WTC11 (cell line): ENCODE results near the gene OFD1. TPM values are rescaled to one million over a fixed set of nuclear protein-coding genes. Genes with fewer than 3 reads are reported as not detected.

Source experiments
- ATAC-seq: fragments of 200-7000 bp; cut with Tn5 transposase; 2 replicates; pipeline ENCODE4 v1.10.0; 2021; ENCODE audit warnings: mild to moderate bottlenecking, moderate library complexity
- CTCF ChIA-PET: fragments of 300-600 bp; sonication (Branson Sonifier 250); formaldehyde crosslinking; loops from one replicate; lab custom pipeline; 2021; ENCODE audit warnings: antibody characterized with exemption; lab: Charles Lee
- POLR2A ChIA-PET: fragments of 350-600 bp; sonication (Branson Sonifier 250); formaldehyde crosslinking; loops from one replicate; lab custom pipeline; 2021; ENCODE audit warnings: antibody characterized with exemption; lab: Charles Lee
- DNase-seq: peaks from one replicate; pipeline ENCODE4 v3.0.0; 2021; ENCODE audit warnings: low spot score
- H3K27ac Mint-ChIP-seq: 2 replicates; pipeline ENCODE4 v1.8.0; 2021; ENCODE audit warnings: mixed read lengths
- H3K27me3 Mint-ChIP-seq: 2 replicates; pipeline ENCODE4 v1.8.0; 2021; ENCODE audit warnings: low read depth, mild to moderate bottlenecking, moderate library complexity, mixed read lengths
- H3K36me3 Mint-ChIP-seq: 2 replicates; pipeline ENCODE4 v1.8.0; 2021; ENCODE audit warnings: mixed read lengths
- H3K4me1 Mint-ChIP-seq: 2 replicates; pipeline ENCODE4 v1.8.0; 2022; ENCODE audit warnings: mixed read lengths
- H3K4me3 Mint-ChIP-seq: 2 replicates; pipeline ENCODE4 v1.8.0; 2021; ENCODE audit warnings: mild to moderate bottlenecking, moderate library complexity, mixed read lengths
- H3K9me3 Mint-ChIP-seq: 2 replicates; pipeline ENCODE4 v1.8.0; 2021; ENCODE audit warnings: mixed read lengths
- ATF6 ChIP-seq: sonication (generic); formaldehyde crosslinking; IDR thresholded peaks from 2 replicates; pipeline ENCODE4 v1.8.1; 2023; ENCODE audit warnings: mild to moderate bottlenecking, missing genetic modification reagents
- CDX4 ChIP-seq: fragments of 250-450 bp; sonication (Bioruptor Pico); IDR thresholded peaks from 2 replicates; pipeline ENCODE4 v1.9.0; 2021; ENCODE audit warnings: moderate library complexity, mild to moderate bottlenecking, inconsistent platforms, borderline replicate concordance
- CREM ChIP-seq: sonication (generic); formaldehyde crosslinking; IDR thresholded peaks from 2 replicates; pipeline ENCODE4 v1.8.1; 2022; ENCODE audit warnings: mild to moderate bottlenecking, missing genetic modification reagents, moderate library complexity
- CTCF ChIP-seq: fragments of 200-600 bp; IDR thresholded peaks from 2 replicates; pipeline ENCODE4 v1.8.0; 2022; ENCODE audit warnings: antibody characterized with exemption
- E2F4 ChIP-seq: sonication (generic); formaldehyde crosslinking; IDR thresholded peaks from 2 replicates; pipeline ENCODE4 v1.8.1; 2022; ENCODE audit warnings: low read depth, mild to moderate bottlenecking, moderate library complexity, missing genetic modification reagents, borderline replicate concordance
- ERG ChIP-seq: fragments of 250-450 bp; sonication (Bioruptor Pico); IDR thresholded peaks from 2 replicates; pipeline ENCODE4 v1.8.0; 2021; ENCODE audit warnings: mild to moderate bottlenecking
- FOXJ3 ChIP-seq: sonication (generic); formaldehyde crosslinking; IDR thresholded peaks from 2 replicates; pipeline ENCODE4 v1.9.0; 2021; ENCODE audit warnings: missing genetic modification reagents, mild to moderate bottlenecking, borderline replicate concordance
- GABPB1 ChIP-seq: sonication (generic); formaldehyde crosslinking; IDR thresholded peaks from 2 replicates; pipeline ENCODE4 v1.8.1; 2023; ENCODE audit warnings: mild to moderate bottlenecking, missing genetic modification reagents
- IRF1 ChIP-seq: sonication (generic); formaldehyde crosslinking; IDR thresholded peaks from 2 replicates; pipeline ENCODE4 v1.8.0; 2023; ENCODE audit warnings: missing genetic modification reagents
- MAX ChIP-seq: sonication (generic); formaldehyde crosslinking; IDR thresholded peaks from 2 replicates; pipeline ENCODE4 v1.8.0; 2022; ENCODE audit warnings: mild to moderate bottlenecking, missing genetic modification reagents
- MYBL2 ChIP-seq: sonication (generic); formaldehyde crosslinking; IDR thresholded peaks from 2 replicates; pipeline ENCODE4 v1.8.1; 2023; ENCODE audit warnings: mild to moderate bottlenecking, moderate library complexity, missing genetic modification reagents
- NR2C2 ChIP-seq: sonication (generic); formaldehyde crosslinking; IDR thresholded peaks from 2 replicates; pipeline ENCODE4 v1.8.0; 2022; ENCODE audit warnings: mild to moderate bottlenecking, missing genetic modification reagents
- NR3C1 ChIP-seq: sonication (generic); formaldehyde crosslinking; conservative IDR thresholded peaks from 2 replicates; pipeline ENCODE4 v1.8.1; 2023; ENCODE audit warnings: low read depth, mild to moderate bottlenecking, missing genetic modification reagents
- SOX15 ChIP-seq: fragments of 250-450 bp; sonication (Bioruptor Pico); IDR thresholded peaks from 2 replicates; pipeline ENCODE4 v1.9.0; 2021; ENCODE audit warnings: mild to moderate bottlenecking
- STAT6 ChIP-seq: sonication (generic); formaldehyde crosslinking; conservative IDR thresholded peaks from 2 replicates; pipeline ENCODE4 v1.8.1; 2023; ENCODE audit warnings: mild to moderate bottlenecking, low read depth, missing genetic modification reagents, moderate library complexity
- TEAD1 ChIP-seq: sonication (generic); formaldehyde crosslinking; IDR thresholded peaks from 2 replicates; pipeline ENCODE4 v1.8.0; 2022; ENCODE audit warnings: mild to moderate bottlenecking, missing genetic modification reagents
- ZBTB43 ChIP-seq: sonication (generic); formaldehyde crosslinking; IDR thresholded peaks from 2 replicates; pipeline ENCODE4 v1.8.1; 2023; ENCODE audit warnings: mild to moderate bottlenecking, missing genetic modification reagents
- ZNF121 ChIP-seq: sonication (generic); formaldehyde crosslinking; IDR thresholded peaks from 2 replicates; pipeline ENCODE4 v1.8.0; 2023; ENCODE audit warnings: missing genetic modification reagents
- ZNF263 ChIP-seq: sonication (generic); formaldehyde crosslinking; IDR thresholded peaks from 2 replicates; pipeline ENCODE4 v1.8.1; 2022; ENCODE audit warnings: low read depth, mild to moderate bottlenecking, moderate library complexity, missing genetic modification reagents
- ZNF416 ChIP-seq: fragments of 250-450 bp; sonication (Bioruptor Pico); IDR thresholded peaks from 2 replicates; pipeline ENCODE4 v1.9.0; 2021; ENCODE audit warnings: mild to moderate bottlenecking, inconsistent platforms
- ZNF512 ChIP-seq: sonication (generic); formaldehyde crosslinking; IDR thresholded peaks from 2 replicates; pipeline ENCODE4 v1.8.1; 2022; ENCODE audit warnings: missing genetic modification reagents, borderline replicate concordance
- ZNF671 ChIP-seq: fragments of 250-450 bp; sonication (Bioruptor Pico); IDR thresholded peaks from 2 replicates; pipeline ENCODE4 v1.8.0; 2021; ENCODE audit warnings: mild to moderate bottlenecking
- total RNA-seq: library from RNA; stranded (reverse); gene quantifications from 3 replicates; pipeline ENCODE4 v1.2.3, GENCODE V29; 2021

OFD1 gene
- total RNA-seq, 1 experiment from 2014 or later, result 23.4 TPM

- TF ChIP-seq CDX4 (CRISPR knock-in tag) (no peak), SOX15 (CRISPR knock-in tag) (no peak), GABPB1 (CRISPR knock-in tag) (no peak), MAX (CRISPR knock-in tag) (no peak), ZNF416 (CRISPR knock-in tag) (no peak), STAT6 (CRISPR knock-in tag) (no peak), CTCF (no peak), CREM (no peak), ZNF121 (CRISPR knock-in tag) (no peak), ERG (no peak), ZNF263 (no peak), FOXJ3 (CRISPR knock-in tag) (no peak)
These were observed 13.9 kb downstream of the OFD1 start (continued) for GRCh38 chrX:13748486-13748885.

GRCh38 chrX:13750204-13750603 lies 15.7 kb downstream of the OFD1 start:
- no peak overlapping the region for H3K4me3 Mint-ChIP-seq
- ChIA-PET CTCF (interaction anchor here (0.8 to 1.5 kb wide), 8 partner anchors 12 to 282 kb away, joined by 3 to 7 read pairs (median 4); partner anchors contain the start of genes OFD1 and TRAPPC2), POLR2A (interaction anchor here (1.2 kb wide), 1 partner anchor 16 kb away, joined by 3 read pairs; the partner anchor contains the start of genes OFD1 and TRAPPC2)
- H3K27me3 Mint-ChIP-seq, result no peaks in the 10 kb centered on the region
- DNase-seq, result no peak
- no peaks in the 10 kb centered on the region for H3K4me1 Mint-ChIP-seq
- ATAC-seq, result peak; percentile 74
- no peaks in the 10 kb centered on the region for H3K9me3 Mint-ChIP-seq
- peaks cover 34% of the 10 kb centered on the region for H3K36me3 Mint-ChIP-seq
- no peak overlapping the region for H3K27ac Mint-ChIP-seq
- no peak for TF ChIP-seq ZNF671 (CRISPR knock-in tag)
- TF ChIP-seq IRF1 (CRISPR knock-in tag), result no peak
- TF ChIP-seq NR2C2 (CRISPR knock-in tag), result no peak
- no peak for TF ChIP-seq ZBTB43
- TF ChIP-seq TEAD1 (CRISPR knock-in tag), result no peak
- TF ChIP-seq ATF6 (CRISPR knock-in tag), result no peak
- no peak for TF ChIP-seq NR3C1 (CRISPR knock-in tag)
- TF ChIP-seq ZNF512, result no peak
- no peak for TF ChIP-seq MYBL2 (CRISPR knock-in tag)
- TF ChIP-seq E2F4 (CRISPR knock-in tag), result no peak
